ENCODE measurements around the gene CAMKMT.

Gene CAMKMT

GRCh38 chr2:44495544-44495943 is 133.8 kb downstream of the CAMKMT start:
- TF ChIP-seq EP300 (IDR thresholded peaks at IDR 0.05; ENCODE audit: borderline replicate concordance): no peak
- no peak for TF ChIP-seq RAD21 (IDR thresholded peaks at IDR 0.05; ENCODE audit: low read depth)
- TF ChIP-seq EGR1 (IDR thresholded peaks at IDR 0.05): no peak
- TF ChIP-seq FOXM1 (IDR thresholded peaks at IDR 0.05; ENCODE audit: borderline replicate concordance, low read depth): no peak

DNA sequence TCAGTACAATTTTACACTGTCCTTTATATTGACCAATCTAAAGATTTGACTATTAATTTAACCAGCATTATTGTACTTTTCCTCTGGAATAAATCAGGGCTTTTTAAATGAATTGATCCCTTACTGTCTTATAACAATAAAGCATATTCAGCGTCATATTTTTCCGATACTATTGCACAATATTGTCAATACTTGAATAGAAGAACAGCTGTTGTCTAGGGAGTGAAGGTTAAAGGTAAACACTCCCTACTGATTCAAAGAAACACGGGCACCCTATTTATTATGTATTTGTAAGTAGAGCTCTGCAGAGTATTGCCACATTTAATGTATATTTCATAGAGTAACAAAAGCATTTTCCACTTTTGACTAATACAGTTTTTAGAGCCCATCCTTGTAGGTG is 134.4 kb downstream of the CAMKMT start:
- TF ChIP-seq USF1 (IDR thresholded peaks at IDR 0.05) (no peak), ZBTB7A (IDR thresholded peaks at IDR 0.05; ENCODE audit: low read depth) (no peak), CEBPB (IDR thresholded peaks at IDR 0.05) (no peak), TAF1 (IDR thresholded peaks at IDR 0.05; ENCODE audit: low read depth) (no peak), EP300 (IDR thresholded peaks at IDR 0.05; ENCODE audit: borderline replicate concordance) (no peak), RAD21 (IDR thresholded peaks at IDR 0.05; ENCODE audit: low read depth) (no peak)
- TF ChIP-seq, protein P1, sequence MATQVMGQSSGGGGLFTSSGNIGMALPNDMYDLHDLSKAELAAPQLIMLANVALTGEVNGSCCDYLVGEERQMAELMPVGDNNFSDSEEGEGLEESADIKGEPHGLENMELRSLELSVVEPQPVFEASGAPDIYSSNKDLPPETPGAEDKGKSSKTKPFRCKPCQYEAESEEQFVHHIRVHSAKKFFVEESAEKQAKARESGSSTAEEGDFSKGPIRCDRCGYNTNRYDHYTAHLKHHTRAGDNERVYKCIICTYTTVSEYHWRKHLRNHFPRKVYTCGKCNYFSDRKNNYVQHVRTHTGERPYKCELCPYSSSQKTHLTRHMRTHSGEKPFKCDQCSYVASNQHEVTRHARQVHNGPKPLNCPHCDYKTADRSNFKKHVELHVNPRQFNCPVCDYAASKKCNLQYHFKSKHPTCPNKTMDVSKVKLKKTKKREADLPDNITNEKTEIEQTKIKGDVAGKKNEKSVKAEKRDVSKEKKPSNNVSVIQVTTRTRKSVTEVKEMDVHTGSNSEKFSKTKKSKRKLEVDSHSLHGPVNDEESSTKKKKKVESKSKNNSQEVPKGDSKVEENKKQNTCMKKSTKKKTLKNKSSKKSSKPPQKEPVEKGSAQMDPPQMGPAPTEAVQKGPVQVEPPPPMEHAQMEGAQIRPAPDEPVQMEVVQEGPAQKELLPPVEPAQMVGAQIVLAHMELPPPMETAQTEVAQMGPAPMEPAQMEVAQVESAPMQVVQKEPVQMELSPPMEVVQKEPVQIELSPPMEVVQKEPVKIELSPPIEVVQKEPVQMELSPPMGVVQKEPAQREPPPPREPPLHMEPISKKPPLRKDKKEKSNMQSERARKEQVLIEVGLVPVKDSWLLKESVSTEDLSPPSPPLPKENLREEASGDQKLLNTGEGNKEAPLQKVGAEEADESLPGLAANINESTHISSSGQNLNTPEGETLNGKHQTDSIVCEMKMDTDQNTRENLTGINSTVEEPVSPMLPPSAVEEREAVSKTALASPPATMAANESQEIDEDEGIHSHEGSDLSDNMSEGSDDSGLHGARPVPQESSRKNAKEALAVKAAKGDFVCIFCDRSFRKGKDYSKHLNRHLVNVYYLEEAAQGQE (IDR thresholded peaks at IDR 0.05; ENCODE audit: low read depth): no peak

DNA sequence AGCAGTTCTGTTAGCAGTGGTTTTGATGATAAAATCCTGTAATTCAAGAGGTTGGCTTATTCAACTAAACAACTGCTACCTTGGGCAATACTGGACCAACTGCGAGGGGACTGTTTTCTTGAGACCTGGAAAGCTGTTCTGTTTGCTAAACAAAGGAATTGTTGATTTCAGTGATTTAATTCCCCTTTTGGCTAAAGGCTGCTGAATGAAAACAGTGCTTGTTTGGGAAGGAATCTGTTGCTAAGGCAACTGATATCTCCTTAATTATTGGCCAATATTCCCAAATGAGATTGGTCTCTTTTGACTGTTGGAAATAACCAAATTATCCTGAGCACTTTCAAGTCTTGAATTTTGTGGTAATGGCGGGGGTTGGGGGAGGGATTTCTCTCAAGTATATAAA is 136.8 kb downstream of the CAMKMT start:
- no peak for TF ChIP-seq EGR1 (IDR thresholded peaks at IDR 0.05)
- no peak for TF ChIP-seq TCF12 (IDR thresholded peaks at IDR 0.05; ENCODE audit: low read depth)
- TF ChIP-seq TAF1 (IDR thresholded peaks at IDR 0.05; ENCODE audit: low read depth): no peak
- no peak for TF ChIP-seq EP300 (IDR thresholded peaks at IDR 0.05; ENCODE audit: borderline replicate concordance)

DNA sequence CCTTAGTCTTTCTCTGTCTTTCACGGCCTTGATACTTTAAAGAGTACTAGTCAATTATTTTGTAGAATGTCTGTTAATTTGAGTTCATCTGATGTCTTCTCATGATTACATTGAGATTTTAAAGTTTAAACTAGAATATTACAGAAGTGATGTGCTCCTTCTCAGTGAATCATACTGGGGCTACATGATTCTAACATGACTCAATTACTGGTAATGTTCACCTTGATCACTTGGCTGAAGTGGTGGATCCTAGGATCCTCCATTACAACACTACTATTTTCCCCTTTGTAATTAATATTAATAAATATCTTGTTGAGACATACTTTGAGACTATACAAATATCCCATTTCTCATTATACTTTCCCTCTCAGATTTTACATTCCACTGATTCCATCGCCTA is 148.5 kb downstream of the CAMKMT start:
- TF ChIP-seq CEBPB (IDR thresholded peaks at IDR 0.05) (no peak), EP300 (IDR thresholded peaks at IDR 0.05; ENCODE audit: borderline replicate concordance) (no peak), FOXM1 (IDR thresholded peaks at IDR 0.05; ENCODE audit: borderline replicate concordance, low read depth) (no peak), ZBTB7A (IDR thresholded peaks at IDR 0.05; ENCODE audit: low read depth) (no peak), YY1 (IDR thresholded peaks at IDR 0.05; ENCODE audit: low read depth) (no peak), TAF1 (IDR thresholded peaks at IDR 0.05; ENCODE audit: low read depth) (no peak), MAX (IDR thresholded peaks at IDR 0.05) (no peak), TEAD4 (IDR thresholded peaks at IDR 0.05) (no peak), NFIC (IDR thresholded peaks at IDR 0.05) (no peak), CREB1 (IDR thresholded peaks at IDR 0.05; ENCODE audit: low read depth) (no peak), USF1 (IDR thresholded peaks at IDR 0.05) (no peak), EGR1 (IDR thresholded peaks at IDR 0.05) (no peak), RAD21 (IDR thresholded peaks at IDR 0.05; ENCODE audit: low read depth) (no peak), TCF12 (IDR thresholded peaks at IDR 0.05; ENCODE audit: low read depth) (no peak)
- TF ChIP-seq, protein P1 (IDR thresholded peaks at IDR 0.05; ENCODE audit: low read depth): no peak

GRCh38 chr2:44515416-44515815 is 153.7 kb downstream of the CAMKMT start:
- TF ChIP-seq USF1 (IDR thresholded peaks at IDR 0.05) (no peak), RAD21 (IDR thresholded peaks at IDR 0.05; ENCODE audit: low read depth) (no peak), MAX (IDR thresholded peaks at IDR 0.05) (no peak), NFIC (IDR thresholded peaks at IDR 0.05) (no peak), EGR1 (IDR thresholded peaks at IDR 0.05) (no peak), CEBPB (IDR thresholded peaks at IDR 0.05) (no peak), TCF12 (IDR thresholded peaks at IDR 0.05; ENCODE audit: low read depth) (no peak), TEAD4 (IDR thresholded peaks at IDR 0.05) (no peak)

GRCh38 chr2:44519026-44519425 is 157.3 kb downstream of the CAMKMT start:
- TF ChIP-seq EGR1 (IDR thresholded peaks at IDR 0.05) (no peak), NFIC (IDR thresholded peaks at IDR 0.05) (no peak), MAX (IDR thresholded peaks at IDR 0.05) (no peak)
